Measurements from ENCODE around the gene MVB12B. TPM values are rescaled to one million over a fixed set of nuclear protein-coding genes. Genes with fewer than 3 reads are reported as not detected.

Gene MVB12B
- total and polyA plus RNA-seq, 2 of the 8 experiments (the other 6 are each of a cell fraction or from before 2014, with no cell fraction given), result 2.6 to 5.0 TPM

DNA sequence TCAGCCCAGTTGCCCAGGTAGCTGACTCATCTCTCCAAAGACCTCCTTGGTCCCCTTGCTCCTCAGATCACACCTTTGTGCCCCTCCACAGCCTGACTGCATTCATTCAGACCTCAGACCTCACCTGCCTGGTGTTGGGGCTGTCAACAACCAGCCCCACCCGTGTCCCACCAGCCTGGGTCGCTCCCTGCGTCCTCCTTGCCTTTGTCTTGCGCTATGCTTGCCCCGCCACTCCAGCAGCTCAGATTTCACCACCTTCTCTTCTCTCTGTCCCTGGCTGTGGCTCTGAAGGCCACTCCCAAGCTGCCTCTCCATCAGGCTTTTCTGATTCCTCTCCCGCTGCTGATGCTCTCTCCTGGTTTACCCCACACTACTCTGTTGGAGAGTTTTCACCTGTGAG, 103.5 kb downstream of the MVB12B start:
- no peak overlapping the region for H3K4me3 ChIP-seq (ENCODE audit: extremely low read depth in 1 of 4, insufficient read depth in 2 of 4, low read depth in 3 of 4, low read length in 4 of 4)
- TF ChIP-seq POU5F1 (IDR thresholded peaks at IDR 0.05; ENCODE audit: low read depth, low read length), result no peak
- TF ChIP-seq RBBP5 (IDR thresholded peaks at IDR 0.05; ENCODE audit: borderline replicate concordance, low read depth, low read length), result no peak
- TF ChIP-seq JUND (IDR thresholded peaks at IDR 0.05; ENCODE audit: low read length), result no peak
- no peak for TF ChIP-seq E2F6 (IDR thresholded peaks at IDR 0.05)
- no peak for TF ChIP-seq KDM5A (IDR thresholded peaks at IDR 0.05; ENCODE audit: low read length)
- no peak for TF ChIP-seq SUZ12 (IDR thresholded peaks at IDR 0.05; ENCODE audit: low read length)
- TF ChIP-seq CHD1 (IDR thresholded peaks at IDR 0.05; ENCODE audit: low read depth, low read length), result no peak
- TF ChIP-seq, protein P1, sequence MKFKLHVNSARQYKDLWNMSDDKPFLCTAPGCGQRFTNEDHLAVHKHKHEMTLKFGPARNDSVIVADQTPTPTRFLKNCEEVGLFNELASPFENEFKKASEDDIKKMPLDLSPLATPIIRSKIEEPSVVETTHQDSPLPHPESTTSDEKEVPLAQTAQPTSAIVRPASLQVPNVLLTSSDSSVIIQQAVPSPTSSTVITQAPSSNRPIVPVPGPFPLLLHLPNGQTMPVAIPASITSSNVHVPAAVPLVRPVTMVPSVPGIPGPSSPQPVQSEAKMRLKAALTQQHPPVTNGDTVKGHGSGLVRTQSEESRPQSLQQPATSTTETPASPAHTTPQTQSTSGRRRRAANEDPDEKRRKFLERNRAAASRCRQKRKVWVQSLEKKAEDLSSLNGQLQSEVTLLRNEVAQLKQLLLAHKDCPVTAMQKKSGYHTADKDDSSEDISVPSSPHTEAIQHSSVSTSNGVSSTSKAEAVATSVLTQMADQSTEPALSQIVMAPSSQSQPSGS (IDR thresholded peaks at IDR 0.05; ENCODE audit: low read length), result no peak
- TF ChIP-seq CREB1 (IDR thresholded peaks at IDR 0.05), result no peak
- TF ChIP-seq CTBP2 (IDR thresholded peaks at IDR 0.05; ENCODE audit: borderline replicate concordance, insufficient read depth, insufficient read length, low read length), result no peak
- no peak for TF ChIP-seq JUN (IDR thresholded peaks at IDR 0.05; ENCODE audit: low read depth, low read length)
- no peak for TF ChIP-seq BACH1 (IDR thresholded peaks at IDR 0.05; ENCODE audit: low read length)

More for the DNA sequence above, 103.5 kb downstream of the MVB12B start:
- Histone ChIP-seq H4K91ac (replicated peaks; ENCODE audit: insufficient read length, low read length) (no peak overlapping the region), H2AFZ (ENCODE audit: low read length) (no peak overlapping the region), H3K9ac (replicated peaks in 1 of 4; ENCODE audit: extremely low read depth in 1 of 4, low read depth in 3 of 4, low read length in 3 of 4) (no peak overlapping the region), H2BK5ac (ENCODE audit: low read depth, low read length) (no peak overlapping the region), H2BK120ac (replicated peaks; ENCODE audit: low read depth, low read length) (no peak overlapping the region), H3K79me2 (ENCODE audit: control insufficient read depth in 1 of 2, insufficient read depth in 2 of 2, low read length in 2 of 2) (no peaks in the 10 kb centered on the region), H3K56ac (replicated peaks; ENCODE audit: insufficient read length, low read depth, low read length) (no peak overlapping the region), H3K14ac (ENCODE audit: insufficient read length) (no peak overlapping the region), H2BK15ac (ENCODE audit: low read length) (no peak overlapping the region), H2BK20ac (ENCODE audit: low read length) (no peak overlapping the region), H3K27me3 (replicated peaks in 1 of 4; ENCODE audit: control insufficient read depth in 3 of 4, extremely low read depth in 1 of 4, insufficient read depth in 3 of 4, low read length in 3 of 4) (no peaks in the 10 kb centered on the region), H3K27ac (ENCODE audit: low read depth, low read length) (no peak overlapping the region), H2AK5ac (ENCODE audit: low read depth, low read length) (no peak overlapping the region), H3K9me3 (ENCODE audit: insufficient read depth in 2 of 2, low read depth in 1 of 2, low read length in 1 of 2) (no peaks in the 10 kb centered on the region), H4K20me1 (replicated peaks in 1 of 2; ENCODE audit: control insufficient read depth in 1 of 2, insufficient read depth in 2 of 2, low read length in 2 of 2) (no peaks in the 10 kb centered on the region), H4K5ac (ENCODE audit: insufficient read length, low read depth, low read length) (no peak overlapping the region), H3K23ac (ENCODE audit: insufficient read length) (no peak overlapping the region), H4K8ac (ENCODE audit: extremely low read depth, insufficient read depth, low read length) (peak overlapping the region; percentile 28; the same call in 1 of the 2 replicates), H3K23me2 (ENCODE audit: low read depth, low read length) (no peaks in the 10 kb centered on the region), H3K36me3 (ENCODE audit: control insufficient read depth in 2 of 4, insufficient read depth in 4 of 4, low read length in 3 of 4) (no peaks in the 10 kb centered on the region), H3K4ac (replicated peaks; ENCODE audit: insufficient read length, low read depth, low read length) (no peak overlapping the region), H2BK12ac (ENCODE audit: low read depth, low read length) (no peak overlapping the region), H3K4me2 (ENCODE audit: insufficient read depth in 1 of 2, low read depth in 2 of 2, low read length in 2 of 2) (peak overlapping the region in 1 of 2 experiments; percentile 35; a peak in 1 of 4 replicates), H3K79me1 (ENCODE audit: low read depth, low read length) (no peaks in the 10 kb centered on the region), H3K18ac (ENCODE audit: extremely low read depth, low read length) (no peak overlapping the region), H3K4me1 (replicated peaks in 1 of 4; ENCODE audit: control insufficient read depth in 3 of 4, insufficient read depth in 4 of 4, low read length in 3 of 4) (peaks cover 0 to 11% (median 5%) of the 10 kb centered on the region in 4 experiments; a peak in 4 of 7 replicates)
- CTCF ChIA-PET (ENCODE audit: partially characterized antibody), result interaction anchor here (0.7 to 3.9 kb wide), 5 partner anchors 10 to 61 kb away, joined by 3 to 10 read pairs (median 5); no protein-coding TSS in a partner anchor
- FAIRE-seq (no peak), DNase-seq (ENCODE audit: low read depth in 1 of 2, low spot score in 2 of 2) (no peak)
- POLR2A ChIA-PET (ENCODE audit: partially characterized antibody), result no interaction called here
- WGBS, 2 experiments (ENCODE audit: extremely low coverage in 1 of 2, insufficient coverage in 1 of 2, insufficient read length in 1 of 2, insufficient replicate concordance in 2 of 2, low coverage in 1 of 2, low lambda C conversion rate in 2 of 2, missing lambda C conversion rate in 1 of 2), result 59% methylated on average over 6 of the region's 6 CpGs; no CpG with 5 or more reads in 1 of the 2 experiments
